Panc1 (cell line): ENCODE results near the gene METTL15.

Experiments used
- POLR2AphosphoS5 ChIP-seq: IDR thresholded peaks from 2 replicates; pipeline ENCODE4 v1.6.1; 2012; ENCODE audit warnings: mild to moderate bottlenecking, low read depth, low read length, moderate library complexity
- SIN3A ChIP-seq: IDR thresholded peaks from 2 replicates; pipeline ENCODE4 v1.6.1; 2012; ENCODE audit warnings: low read depth, mild to moderate bottlenecking, low read length, moderate library complexity, borderline replicate concordance; ENCODE audit not compliant: insufficient read depth
- TCF7L2 ChIP-seq: IDR thresholded peaks from 2 replicates; pipeline ENCODE4 v1.6.1; 2011; ENCODE audit warnings: mild to moderate bottlenecking, low read depth, low read length, inconsistent platforms
- TF ChIP-seq, protein P1 (sequence below): fragments of 450-650 bp; IDR thresholded peaks from 2 replicates; pipeline ENCODE4 v1.5.1; 2017; ENCODE audit warnings: mild to moderate bottlenecking

DNA sequence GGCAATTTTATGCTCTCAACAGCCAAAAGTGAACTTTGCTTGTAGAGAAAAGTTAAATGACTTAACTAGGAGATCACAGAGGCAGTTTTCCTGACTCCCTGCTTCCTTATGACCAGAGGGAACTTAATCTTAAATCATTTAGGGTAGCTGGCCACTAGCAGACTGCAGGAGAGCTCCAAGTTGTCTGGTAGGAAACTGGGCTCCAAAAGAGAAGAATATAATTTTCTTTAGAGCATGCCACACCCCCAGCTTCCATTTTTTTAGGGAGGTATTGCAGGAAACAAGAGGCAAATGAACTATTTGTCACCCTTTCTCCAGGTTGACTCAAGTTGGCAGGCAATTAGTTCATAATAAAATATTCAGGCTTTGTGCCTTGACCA is 2.6 kb downstream of the METTL15 start:
- TF ChIP-seq, protein P1, sequence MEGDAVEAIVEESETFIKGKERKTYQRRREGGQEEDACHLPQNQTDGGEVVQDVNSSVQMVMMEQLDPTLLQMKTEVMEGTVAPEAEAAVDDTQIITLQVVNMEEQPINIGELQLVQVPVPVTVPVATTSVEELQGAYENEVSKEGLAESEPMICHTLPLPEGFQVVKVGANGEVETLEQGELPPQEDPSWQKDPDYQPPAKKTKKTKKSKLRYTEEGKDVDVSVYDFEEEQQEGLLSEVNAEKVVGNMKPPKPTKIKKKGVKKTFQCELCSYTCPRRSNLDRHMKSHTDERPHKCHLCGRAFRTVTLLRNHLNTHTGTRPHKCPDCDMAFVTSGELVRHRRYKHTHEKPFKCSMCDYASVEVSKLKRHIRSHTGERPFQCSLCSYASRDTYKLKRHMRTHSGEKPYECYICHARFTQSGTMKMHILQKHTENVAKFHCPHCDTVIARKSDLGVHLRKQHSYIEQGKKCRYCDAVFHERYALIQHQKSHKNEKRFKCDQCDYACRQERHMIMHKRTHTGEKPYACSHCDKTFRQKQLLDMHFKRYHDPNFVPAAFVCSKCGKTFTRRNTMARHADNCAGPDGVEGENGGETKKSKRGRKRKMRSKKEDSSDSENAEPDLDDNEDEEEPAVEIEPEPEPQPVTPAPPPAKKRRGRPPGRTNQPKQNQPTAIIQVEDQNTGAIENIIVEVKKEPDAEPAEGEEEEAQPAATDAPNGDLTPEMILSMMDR: no peak
- TF ChIP-seq SIN3A: no peak
- TF ChIP-seq POLR2AphosphoS5: no peak
- TF ChIP-seq TCF7L2: no peak
